K562 (cell line): ENCODE data around the gene LAMC1. TPM values are rescaled to one million over a fixed set of nuclear protein-coding genes. Genes with fewer than 3 reads are reported as not detected.

Experiments
- ATAC-seq: fragments of 200-7000 bp; cut with Tn5 transposase; 3 replicates; pipeline ENCODE4 v1.9.1; 2020; ENCODE audit warnings: moderate library complexity
- BruUV-seq: library from RNA; stranded (reverse); fragments of 400-500 nt; replicated peaks from 2 replicates; lab custom pipeline; 2021; lab: Mats Ljungman, UMichigan
- CTCF ChIA-PET: fragments of 300-600 bp; formaldehyde crosslinking; extraction: SDS; loops from one replicate; lab custom pipeline; 2021; ENCODE audit warnings: low intra/inter-chr PET ratio; lab: Yijun Ruan, JAX
- POLR2A ChIA-PET: fragments of 300-600, 350-650 bp; sonication (Branson Sonifier 250); formaldehyde crosslinking; extraction: SDS; loops from one replicate; lab custom pipeline; 2021; ENCODE audit warnings: antibody characterized with exemption, inconsistent platforms; lab: Yijun Ruan, JAX
- DNase-seq, 4 experiments: peaks; one replicate each; pipeline versions ENCODE4 v3.0.0 to v3.0.0-alpha.2; 2011 to 2018; ENCODE audit warnings: low spot score in 3 of 4, mixed read lengths in 3 of 4; ENCODE audit errors: extremely low read depth in 1 of 4
- FAIRE-seq: peaks from 2 replicates; lab custom pipeline; 2011; peaks lifted over from hg19 to GRCh38; lab: Jason Lieb, UNC
- H2AFZ ChIP-seq: 2 replicates; pipeline ENCODE4 v1.6.0; 2011; ENCODE audit warnings: low read depth, low read length, control low read depth, inconsistent platforms
- H3K27ac ChIP-seq: fragments of 200-600 bp; 3 replicates; pipeline ENCODE4 v1.8.0; 2011; ENCODE audit warnings: low read depth, mild to moderate bottlenecking, control low read depth, inconsistent platforms, low read length, moderate library complexity, mixed read lengths; ENCODE audit errors: extremely low read depth
- H3K27me3 ChIP-seq, 2 experiments: fragments of 300-600 bp in 1 of 2; 2 replicates in 1 of 2; 3 replicates in 1 of 2; pipeline versions ENCODE4 v1.6.0 to v1.8.0; 2011; ENCODE audit warnings: inconsistent platforms in 2 of 2, low read length in 2 of 2, mild to moderate bottlenecking in 1 of 2, mixed read lengths in 1 of 2, moderate library complexity in 1 of 2; ENCODE audit not compliant: control insufficient read depth in 2 of 2, insufficient read depth in 2 of 2
- H3K36me3 ChIP-seq: fragments of 300-600 bp; 3 replicates; pipeline ENCODE4 v1.8.0; 2011; ENCODE audit warnings: mild to moderate bottlenecking, low read length, inconsistent platforms; ENCODE audit not compliant: control insufficient read depth, insufficient read depth
- H3K4me1 ChIP-seq, 2 experiments: fragments of 200-600 bp in 1 of 2; replicated peaks in 1 of 2; 2 replicates in 1 of 2; 3 replicates in 1 of 2; pipeline versions ENCODE4 v1.5.1 to v1.8.0; 2011; ENCODE audit warnings: inconsistent platforms in 2 of 2, low read length in 2 of 2, mild to moderate bottlenecking in 1 of 2, mixed read lengths in 1 of 2, moderate library complexity in 1 of 2; ENCODE audit not compliant: control insufficient read depth in 2 of 2, insufficient read depth in 2 of 2
- H3K4me2 ChIP-seq: 2 replicates; pipeline ENCODE4 v1.6.1; 2011; ENCODE audit warnings: low read length, control low read depth, inconsistent platforms, mixed read lengths; ENCODE audit not compliant: insufficient read depth
- H3K4me3 ChIP-seq: fragments of 200-600 bp; sonication (generic), shearing (Covaris generic); 2 replicates; pipeline ENCODE4 v1.5.1; 2016; ENCODE audit warnings: control low read depth, inconsistent platforms
- H3K79me2 ChIP-seq: fragments of 200-600 bp; 3 replicates; pipeline ENCODE4 v1.8.0; 2011; ENCODE audit warnings: low read length, inconsistent platforms; ENCODE audit not compliant: control insufficient read depth, insufficient read depth
- H3K9ac ChIP-seq, 2 experiments: 2 replicates each; pipeline versions ENCODE4 v1.6.0 to v1.6.1; 2011; ENCODE audit warnings: low read depth in 2 of 2, low read length in 2 of 2, control low read depth in 1 of 2, inconsistent platforms in 1 of 2, mild to moderate bottlenecking in 1 of 2, mixed read lengths in 1 of 2; ENCODE audit not compliant: insufficient read depth in 1 of 2
- H3K9me1 ChIP-seq: one replicate; pipeline ENCODE4 v1.6.0; 2011; ENCODE audit warnings: inconsistent platforms, mild to moderate bottlenecking, low read length, moderate library complexity; ENCODE audit not compliant: control insufficient read depth, insufficient read depth
- H3K9me3 ChIP-seq: replicated peaks from 2 replicates; pipeline ENCODE4 v1.5.1; 2011; ENCODE audit warnings: low read depth, low read length, inconsistent platforms; ENCODE audit not compliant: control insufficient read depth, insufficient read depth
- H4K20me1 ChIP-seq: replicated peaks from 2 replicates; pipeline ENCODE4 v1.6.1; 2011; ENCODE audit warnings: low read length, inconsistent platforms, mixed read lengths; ENCODE audit not compliant: control insufficient read depth, insufficient read depth
- ARNT ChIP-seq, 2 experiments: fragments of 450-650 bp; IDR thresholded peaks; 2 replicates each; pipeline ENCODE4 v1.6.1; 2016; ENCODE audit warnings: mild to moderate bottlenecking in 1 of 2
- ATF3 ChIP-seq, 2 experiments: fragments of 450-650 bp in 1 of 2; sonication (generic) in 1 of 2; formaldehyde crosslinking in 1 of 2; IDR thresholded peaks in 1 of 2; conservative IDR thresholded peaks in 1 of 2; 2 replicates each; pipeline versions ENCODE4 v1.6.1 to v1.8.1; 2016 to 2023; ENCODE audit warnings: mild to moderate bottlenecking in 2 of 2, moderate library complexity in 2 of 2, inconsistent platforms in 1 of 2, missing genetic modification reagents in 1 of 2
- CBFB ChIP-seq: sonication (generic); formaldehyde crosslinking; IDR thresholded peaks from 2 replicates; pipeline ENCODE4 v1.4.0; 2020; ENCODE audit warnings: mild to moderate bottlenecking, missing genetic modification reagents
- EWSR1 ChIP-seq: fragments of 450-650 bp; IDR thresholded peaks from 2 replicates; pipeline ENCODE4 v1.6.1; 2018; ENCODE audit warnings: borderline replicate concordance, mild to moderate bottlenecking, low read depth, moderate library complexity; ENCODE audit not compliant: partially characterized antibody
- FOXJ2 ChIP-seq: fragments of 200-800 bp; sonication (Bioruptor generic); IDR thresholded peaks from 2 replicates; pipeline ENCODE4 v1.6.1; 2016; ENCODE audit warnings: missing genetic modification characterization, missing compliant biosample characterization
- HNRNPLL ChIP-seq: fragments of 200-400 bp; formaldehyde crosslinking; IDR thresholded peaks from 2 replicates; pipeline ENCODE4 v1.6.1; 2017; ENCODE audit warnings: low read length, low read depth, mild to moderate bottlenecking; ENCODE audit not compliant: poor library complexity, severe bottlenecking
- MYBL2 ChIP-seq, 2 experiments: fragments of 450-650 bp in 1 of 2; sonication (generic) in 1 of 2; formaldehyde crosslinking in 1 of 2; IDR thresholded peaks; 2 replicates each; pipeline versions ENCODE4 v1.6.1 to v1.8.1; 2017 to 2022; ENCODE audit warnings: borderline replicate concordance in 1 of 2, inconsistent platforms in 1 of 2, low read depth in 1 of 2, mild to moderate bottlenecking in 1 of 2, missing genetic modification reagents in 1 of 2, moderate library complexity in 1 of 2
- PHB ChIP-seq: fragments of 250-450 bp; sonication (Bioruptor Pico); IDR thresholded peaks from 2 replicates; pipeline ENCODE4 v1.5.0; 2021
- POLR2G ChIP-seq: fragments of 200-400 bp; formaldehyde crosslinking; IDR thresholded peaks from 2 replicates; pipeline ENCODE4 v1.6.1; 2017; ENCODE audit warnings: low read depth, mild to moderate bottlenecking, antibody characterized with exemption, low read length, moderate library complexity
- RBM39 ChIP-seq: fragments of 200-400 bp; formaldehyde crosslinking; optimal IDR thresholded peaks from 2 replicates; pipeline ENCODE3; 2018; ENCODE audit warnings: low read depth, low read length
- SIX5 ChIP-seq, 2 experiments: IDR thresholded peaks; 2 replicates each; pipeline ENCODE4 v1.6.1; 2011; ENCODE audit warnings: low read length in 2 of 2, borderline replicate concordance in 1 of 2, low read depth in 1 of 2, mild to moderate bottlenecking in 1 of 2, moderate library complexity in 1 of 2; ENCODE audit not compliant: insufficient read depth in 1 of 2
- SMARCC2 ChIP-seq: fragments of 450-650 bp; IDR thresholded peaks from 2 replicates; pipeline ENCODE4 v1.6.1; 2017; ENCODE audit warnings: antibody characterized with exemption, moderate library complexity, mild to moderate bottlenecking, low read depth
- SNAPC5 ChIP-seq: fragments of 250-450 bp; sonication (Bioruptor Pico); IDR thresholded peaks from 2 replicates; pipeline ENCODE4 v1.8.0; 2021; ENCODE audit warnings: moderate library complexity, mild to moderate bottlenecking, inconsistent platforms
- SRSF3 ChIP-seq: fragments of 200-400 bp; formaldehyde crosslinking; IDR thresholded peaks from 2 replicates; pipeline ENCODE4 v1.6.1; 2016; ENCODE audit warnings: mild to moderate bottlenecking, low read length, moderate library complexity; ENCODE audit not compliant: insufficient read depth
- TAF7 ChIP-seq: fragments of 450-650 bp; IDR thresholded peaks from 2 replicates; pipeline ENCODE4 v1.6.1; 2016; ENCODE audit warnings: missing genetic modification characterization, missing compliant biosample characterization
- ZBTB43 ChIP-seq: sonication (generic); formaldehyde crosslinking; IDR thresholded peaks from 2 replicates; pipeline ENCODE4 v1.8.0; 2023; ENCODE audit warnings: mild to moderate bottlenecking, missing genetic modification reagents
- ZNF717 ChIP-seq: fragments of 250-450 bp; sonication (Bioruptor Pico); IDR thresholded peaks from 2 replicates; pipeline ENCODE4 v1.5.0; 2021
- WGBS: fragments of 100-300 bp; shearing (Covaris generic); methylation state at CpG from one replicate; pipeline ENCODE4 v1.1.6; 2016; ENCODE audit warnings: low coverage, mixed read lengths; ENCODE audit not compliant: insufficient coverage; ENCODE audit errors: missing lambda C conversion rate; 5-methylcytosine and 5-hydroxymethylcytosine counted together
- in situ Hi-C: fragments of 300-500 bp; cut with MboI; formaldehyde crosslinking; loops from 4 replicates; pipeline ENCODE4 v1.15.0; 2018; ENCODE audit warnings: inconsistent platforms, mixed read lengths
- intact Hi-C: fragments of 100-400 bp; cut with micrococcal nuclease; formaldehyde crosslinking; loops from 2 replicates; pipeline ENCODE4 v1.14.2; 2022
- polyA plus RNA-seq, 8 experiments: library from polyadenylated mRNA; depleted of rRNA in 4 of 8; stranded (reverse) in 5 of 8; unstranded in 3 of 8; fragments of >200 nt; fragmentation: Nextera tagmentation in 2 of 8; fragmentation: Illumina TruSeq in 1 of 8; extraction: Ambion mirVana in 2 of 8; extraction: Trizol in 1 of 8; gene quantifications; 2 replicates each; pipeline versions ENCODE4 v1.2.1 to v1.2.3, GENCODE V29; 2011 to 2014; ENCODE audit warnings: inconsistent platforms in 1 of 8, missing spikeins in 1 of 8
- total RNA-seq, 7 experiments: library from RNA; depleted of rRNA in 6 of 7; stranded (reverse); fragments of >200 nt in 6 of 7; fragmentation: Illumina TruSeq in 2 of 7; extraction: Trizol in 2 of 7; gene quantifications; 2 replicates each; pipeline versions ENCODE4 v1.2.1 to v1.2.3, GENCODE V29; 2011 to 2021; ENCODE audit warnings: low replicate concordance in 1 of 7

Gene LAMC1
- total and polyA plus RNA-seq, 9 of the 15 experiments (the other 6 are each of a cell fraction or from before 2014, with no cell fraction given): 0.07 to 0.71 (median 0.13) TPM; not detected in 2

- H3K27me3 ChIP-seq: peaks cover 0 to 5% of the 10 kb centered on the region in 2 experiments; a peak in 2 of 5 replicates
- no peak for ATAC-seq
- BruUV-seq: no TSS peak
- no peak overlapping the region for H2AFZ ChIP-seq
- H4K20me1 ChIP-seq: no peaks in the 10 kb centered on the region
- H3K27ac ChIP-seq: no peak overlapping the region
- TF ChIP-seq PHB (no peak), SRSF3 (no peak), ZNF717 (CRISPR knock-in tag) (no peak), HNRNPLL (no peak), MYBL2 (IDR thresholded peaks at IDR 0.05; ENCODE audit: low read depth) (no peak), MYBL2 (CRISPR knock-in tag; IDR thresholded peaks at IDR 0.05; ENCODE audit: borderline replicate concordance) (no peak), TAF7 (tag) (no peak), SMARCC2 (no peak), ZBTB43 (CRISPR knock-in tag) (no peak), POLR2G (no peak), FOXJ2 (tag) (no peak), EWSR1 (no peak), SIX5 (IDR thresholded peaks at IDR 0.05; ENCODE audit: borderline replicate concordance in 1 of 2, insufficient read depth in 1 of 2, low read depth in 1 of 2, low read length in 2 of 2) (no peak), SNAPC5 (CRISPR knock-in tag) (no peak), CBFB (no peak), ARNT (IDR thresholded peaks at IDR 0.05) (no peak), RBM39 (no peak), ATF3 (IDR thresholded peaks at IDR 0.05) (no peak), ATF3 (CRISPR knock-in tag; conservative IDR thresholded peaks at IDR 0.05) (no peak)
- no peaks in the 10 kb centered on the region for H3K79me2 ChIP-seq
- no peak for FAIRE-seq
- POLR2A ChIA-PET: no interaction called here
- H3K9me3 ChIP-seq: no peaks in the 10 kb centered on the region
- H3K9ac ChIP-seq: no peak overlapping the region
- DNase-seq: no peak
- H3K36me3 ChIP-seq: no peaks in the 10 kb centered on the region
- 0% methylated on average over 7 of the region's 7 CpGs for WGBS
- in situ Hi-C loops (no loop called here), intact Hi-C loops (no loop called here)
- no peak overlapping the region for H3K4me2 ChIP-seq
- H3K9me1 ChIP-seq: no peaks in the 10 kb centered on the region
- CTCF ChIA-PET: no interaction called here
- H3K4me3 ChIP-seq: no peak overlapping the region
- H3K4me1 ChIP-seq: no peaks in the 10 kb centered on the region
Measured at GRCh38 chr1:183152180-183152579, 129.0 kb downstream of the LAMC1 start.
